SKM-1 treated with dmso at 0.1 percent for 144 hours (cell line): ENCODE data around the gene MTHFSD.
"Not testable (repeated sequence)": the region's sequence is repeated elsewhere in the genome, so short reads cannot be mapped to it uniquely, and the experiment has no call there.

ENCODE experiments used
- DNase-seq: peaks from one replicate; lab custom pipeline; 2025; ENCODE audit not compliant: unreplicated experiment; lab: John Stamatoyannopoulos, UW

The MTHFSD gene

GRCh38 chr16:86554917-86555703 is at the start of gene MTHFSD:
TSS of gene MTHFSD (minus strand) at chr16:86555235. CDS start at chr16:86555184, 51 bp downstream.
- DNase-seq = peak; percentile 76

GRCh38 chr16:86604436-86605193 is 49.6 kb upstream of the MTHFSD start:
- no peak for DNase-seq

- DNase-seq = no peak
Observed at GRCh38 chr16:86602521-86602920, 47.5 kb upstream of the MTHFSD start.

- DNase-seq = no peak
Observed at GRCh38 chr16:86601356-86601755, 46.3 kb upstream of the MTHFSD start.

- no peak for DNase-seq
Observed at GRCh38 chr16:86598607-86599565, 43.9 kb upstream of the MTHFSD start.

- no peak for DNase-seq
Observed at GRCh38 chr16:86597880-86598606, 43.0 kb upstream of the MTHFSD start.

GRCh38 chr16:86597126-86597879 is 42.3 kb upstream of the MTHFSD start:
- DNase-seq = no peak

GRCh38 chr16:86595983-86596605 is 41.1 kb upstream of the MTHFSD start:
- DNase-seq = no peak

- DNase-seq = no peak
Observed at GRCh38 chr16:86594721-86595120, 39.7 kb upstream of the MTHFSD start.

- DNase-seq = no peak
Observed at GRCh38 chr16:86593913-86594620, 39.0 kb upstream of the MTHFSD start.

- DNase-seq = no peak
Observed at GRCh38 chr16:86591270-86591669, 36.2 kb upstream of the MTHFSD start.

GRCh38 chr16:86590501-86591144 is 35.6 kb upstream of the MTHFSD start:
- no peak for DNase-seq

- not testable (repeated sequence) for DNase-seq
Observed at GRCh38 chr16:86587955-86588354, 32.9 kb upstream of the MTHFSD start.

- no peak for DNase-seq
Observed at GRCh38 chr16:86587487-86587886, 32.5 kb upstream of the MTHFSD start.

- no peak for DNase-seq
Observed at GRCh38 chr16:86585821-86586611, 31.0 kb upstream of the MTHFSD start.

GRCh38 chr16:86584726-86585721 is 30.0 kb upstream of the MTHFSD start:
- DNase-seq = no peak
